Measurements from ENCODE around the gene PREX1.
"Not testable (repeated sequence)": the region's sequence is repeated elsewhere in the genome, so short reads cannot be mapped to it uniquely, and the experiment has no call there.

The PREX1 gene

DNA sequence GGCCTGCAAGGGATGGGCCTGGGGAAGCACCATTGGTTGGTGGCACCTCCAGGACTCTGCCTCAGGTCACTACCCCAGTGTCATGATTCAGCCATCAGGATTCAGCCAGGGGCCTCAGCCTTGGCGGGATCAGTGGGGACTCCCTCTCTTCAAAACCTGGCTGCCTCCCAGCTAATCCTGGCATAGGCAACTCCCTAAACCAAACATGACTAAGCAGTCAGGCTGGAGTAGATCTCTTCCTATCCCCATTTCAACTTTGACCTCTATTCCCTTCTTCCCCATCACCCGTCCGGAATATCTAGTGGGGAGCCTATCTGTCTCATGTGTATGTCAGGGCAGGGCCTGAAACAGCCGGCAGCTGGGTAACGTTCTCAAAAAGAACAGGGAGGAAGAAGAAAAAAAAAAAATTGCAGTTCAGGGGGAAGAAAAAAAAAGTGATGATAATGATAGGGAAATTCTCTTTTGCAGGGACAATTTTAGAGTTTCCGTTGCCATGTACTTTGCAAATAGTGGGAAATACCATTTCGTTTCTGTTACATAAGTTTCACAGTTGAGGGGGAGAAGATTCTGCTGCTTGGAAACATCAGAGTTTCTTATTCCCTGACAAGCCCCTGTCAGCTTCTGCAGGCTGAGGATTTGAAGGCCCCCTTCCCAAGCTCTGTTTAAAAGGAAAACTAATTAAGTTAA, 4.1 kb upstream of the PREX1 start:
- TF ChIP-seq, protein P1, sequence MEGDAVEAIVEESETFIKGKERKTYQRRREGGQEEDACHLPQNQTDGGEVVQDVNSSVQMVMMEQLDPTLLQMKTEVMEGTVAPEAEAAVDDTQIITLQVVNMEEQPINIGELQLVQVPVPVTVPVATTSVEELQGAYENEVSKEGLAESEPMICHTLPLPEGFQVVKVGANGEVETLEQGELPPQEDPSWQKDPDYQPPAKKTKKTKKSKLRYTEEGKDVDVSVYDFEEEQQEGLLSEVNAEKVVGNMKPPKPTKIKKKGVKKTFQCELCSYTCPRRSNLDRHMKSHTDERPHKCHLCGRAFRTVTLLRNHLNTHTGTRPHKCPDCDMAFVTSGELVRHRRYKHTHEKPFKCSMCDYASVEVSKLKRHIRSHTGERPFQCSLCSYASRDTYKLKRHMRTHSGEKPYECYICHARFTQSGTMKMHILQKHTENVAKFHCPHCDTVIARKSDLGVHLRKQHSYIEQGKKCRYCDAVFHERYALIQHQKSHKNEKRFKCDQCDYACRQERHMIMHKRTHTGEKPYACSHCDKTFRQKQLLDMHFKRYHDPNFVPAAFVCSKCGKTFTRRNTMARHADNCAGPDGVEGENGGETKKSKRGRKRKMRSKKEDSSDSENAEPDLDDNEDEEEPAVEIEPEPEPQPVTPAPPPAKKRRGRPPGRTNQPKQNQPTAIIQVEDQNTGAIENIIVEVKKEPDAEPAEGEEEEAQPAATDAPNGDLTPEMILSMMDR (IDR thresholded peaks at IDR 0.05; ENCODE audit: control insufficient read depth, extremely low read depth, insufficient read depth), result no peak
- H3K4me3 ChIP-seq (ENCODE audit: low read depth, low read length), result no peak overlapping the region
- no peak for DNase-seq (ENCODE audit: low read depth)

DNA sequence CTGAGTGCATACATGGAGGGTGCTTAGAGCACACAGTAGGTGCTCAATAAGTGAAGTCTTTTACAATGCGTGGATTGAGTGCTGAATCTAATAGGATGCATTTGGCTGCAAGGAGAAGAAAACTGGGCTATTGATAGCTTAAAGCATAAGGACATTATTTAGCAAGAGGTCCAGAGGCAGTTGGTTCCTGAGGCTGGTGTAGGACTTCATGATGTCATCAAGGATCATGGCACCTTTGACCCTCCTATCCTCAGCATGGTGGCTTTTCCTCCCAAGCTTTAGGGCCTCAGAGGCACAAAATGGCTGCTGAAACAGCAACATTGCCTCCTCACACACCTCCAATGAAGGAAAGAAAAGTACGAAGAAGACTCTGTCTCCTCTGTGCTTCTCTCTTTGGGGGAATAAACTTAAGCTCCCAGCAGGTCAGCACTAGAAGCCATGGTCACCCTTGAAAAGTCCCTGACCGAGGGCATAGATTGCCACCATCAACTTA, 3.1 kb upstream of the PREX1 start:
- TF ChIP-seq, protein P1 (IDR thresholded peaks at IDR 0.05; ENCODE audit: control insufficient read depth, extremely low read depth, insufficient read depth), result no peak
- no peak for DNase-seq (ENCODE audit: low read depth)
- no peak overlapping the region for H3K4me3 ChIP-seq (ENCODE audit: low read depth, low read length)

DNA sequence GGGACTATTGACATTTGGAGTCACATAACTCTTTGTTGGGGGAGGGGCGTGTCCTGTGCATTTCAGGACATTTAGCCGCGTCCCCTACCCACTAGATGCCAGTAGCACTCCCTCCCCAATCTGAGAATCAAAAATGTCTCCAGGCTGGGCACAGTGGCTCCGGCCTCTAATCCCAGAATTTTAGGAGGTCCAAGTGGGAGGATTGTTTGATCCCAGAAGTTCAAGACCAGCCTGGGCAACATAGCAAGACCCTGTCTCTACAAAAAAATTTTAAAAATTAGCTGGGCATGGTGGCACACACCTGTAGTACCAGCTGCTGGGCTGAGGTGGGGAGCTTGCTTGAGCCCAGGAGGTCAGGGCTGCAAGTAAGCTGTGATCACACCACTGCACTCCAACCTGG, 2.1 kb upstream of the PREX1 start:
- TF ChIP-seq, protein P1 (IDR thresholded peaks at IDR 0.05; ENCODE audit: control insufficient read depth, extremely low read depth, insufficient read depth), result no peak
- H3K4me3 ChIP-seq (ENCODE audit: low read depth, low read length), result no peak overlapping the region
- no peak for DNase-seq (ENCODE audit: low read depth)

DNA sequence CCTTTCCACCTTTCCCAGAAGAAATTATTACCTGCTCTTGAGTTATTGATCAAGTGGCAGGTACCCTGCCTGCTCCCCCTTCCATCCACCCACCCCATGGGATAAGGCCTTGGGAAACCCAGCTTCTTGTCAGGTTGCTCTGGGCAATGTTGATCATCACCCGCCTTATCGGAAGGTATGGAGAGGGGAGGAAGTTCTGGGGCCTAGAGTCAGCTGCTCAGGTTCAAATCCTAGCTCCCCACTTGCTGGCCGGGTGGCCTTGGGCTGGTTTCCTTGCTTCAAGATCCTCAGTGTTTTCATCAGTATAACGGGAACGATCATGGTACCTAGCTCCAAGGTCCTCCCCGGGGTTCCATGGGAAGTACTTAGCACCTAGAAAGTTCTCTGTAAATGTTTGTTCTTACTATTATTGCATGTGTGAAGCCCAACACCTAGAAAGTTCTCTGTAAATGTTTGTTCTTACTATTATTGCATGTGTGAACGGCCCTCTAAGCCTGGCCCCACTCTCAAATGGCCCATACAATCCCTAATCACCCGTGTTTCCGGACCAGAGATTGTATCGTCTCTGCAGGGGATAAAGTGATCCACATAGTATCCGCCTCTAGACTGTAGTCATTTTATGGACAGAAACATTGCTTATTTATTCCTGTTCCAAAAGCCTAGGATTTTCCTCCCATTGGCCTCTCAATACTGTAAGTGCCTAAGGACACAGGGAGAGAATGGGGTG, 1.1 kb upstream of the PREX1 start:
- no peak overlapping the region for H3K4me3 ChIP-seq (ENCODE audit: low read depth, low read length)
- TF ChIP-seq, protein P1 (IDR thresholded peaks at IDR 0.05; ENCODE audit: control insufficient read depth, extremely low read depth, insufficient read depth), result no peak
- no peak for DNase-seq (ENCODE audit: low read depth)

DNA sequence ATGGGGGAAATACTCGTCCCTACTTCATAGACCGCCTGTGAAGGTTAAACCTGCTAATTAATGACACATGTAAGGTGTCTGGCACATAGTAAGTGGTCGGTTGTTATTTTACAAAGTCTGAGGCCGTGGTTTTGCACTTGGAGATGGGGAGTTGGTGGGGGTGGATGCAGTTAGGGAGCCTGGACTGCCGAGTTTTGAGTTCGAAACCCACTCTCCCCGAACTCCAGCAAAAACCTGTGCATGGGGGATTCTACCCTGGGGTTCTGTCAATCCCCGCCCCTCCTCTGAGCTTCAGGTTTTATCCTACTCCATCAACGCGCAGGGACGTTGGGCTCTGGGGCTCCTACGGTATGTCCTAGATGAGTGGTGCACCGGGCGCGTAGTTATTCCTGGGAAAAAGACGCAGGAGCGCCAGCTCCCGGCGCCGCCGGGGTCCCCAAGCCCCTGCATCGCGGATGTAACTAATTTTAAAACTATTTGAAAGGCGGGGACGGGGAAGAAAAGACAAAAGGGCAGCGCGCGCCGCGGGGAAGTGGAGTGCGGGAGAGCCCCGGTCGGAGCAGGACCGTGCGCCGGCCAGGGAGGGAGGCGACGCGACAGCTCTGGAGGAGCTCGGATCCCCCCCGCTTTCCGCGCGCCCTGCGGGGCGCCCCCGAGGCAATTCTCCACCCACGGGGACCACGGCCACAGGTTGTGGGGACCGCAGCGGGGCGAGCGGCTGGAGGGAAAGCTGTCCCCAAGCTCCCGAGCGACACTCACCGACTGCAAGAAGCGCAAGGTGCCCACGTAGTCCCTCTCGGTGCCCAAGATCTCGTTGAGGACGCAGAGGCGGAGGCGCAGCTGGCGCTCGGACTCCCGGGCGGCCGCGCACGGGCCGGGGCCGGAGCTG, 672 bp downstream of the PREX1 start:
- TF ChIP-seq, protein P1 (IDR thresholded peaks at IDR 0.05; ENCODE audit: control insufficient read depth, extremely low read depth, insufficient read depth), result no peak
- no peak for DNase-seq (ENCODE audit: low read depth)
- H3K4me3 ChIP-seq (ENCODE audit: low read depth, low read length), result no peak overlapping the region

DNA sequence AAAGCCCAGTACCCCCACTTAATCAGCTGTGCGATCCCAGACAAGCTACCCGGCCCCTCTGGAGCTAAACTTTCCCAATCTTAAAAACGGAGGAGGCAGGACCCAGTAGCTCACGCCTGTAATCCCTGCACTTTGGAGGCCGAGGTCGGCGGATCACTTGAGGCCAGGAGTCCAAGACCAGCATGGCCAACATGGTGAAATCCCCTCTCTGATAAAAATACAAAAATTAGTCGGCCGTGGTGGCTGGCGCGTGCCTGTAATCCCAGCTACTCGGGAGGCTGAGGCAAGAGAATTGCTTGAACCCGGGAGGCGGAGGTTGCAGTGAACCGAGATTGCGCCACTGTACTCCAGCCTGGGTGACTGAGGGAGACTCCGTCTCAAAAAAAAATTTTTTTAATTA, 1.3 kb downstream of the PREX1 start:
- not testable (repeated sequence) for H3K4me3 ChIP-seq (ENCODE audit: low read depth, low read length); DNase-seq (ENCODE audit: low read depth)

DNA sequence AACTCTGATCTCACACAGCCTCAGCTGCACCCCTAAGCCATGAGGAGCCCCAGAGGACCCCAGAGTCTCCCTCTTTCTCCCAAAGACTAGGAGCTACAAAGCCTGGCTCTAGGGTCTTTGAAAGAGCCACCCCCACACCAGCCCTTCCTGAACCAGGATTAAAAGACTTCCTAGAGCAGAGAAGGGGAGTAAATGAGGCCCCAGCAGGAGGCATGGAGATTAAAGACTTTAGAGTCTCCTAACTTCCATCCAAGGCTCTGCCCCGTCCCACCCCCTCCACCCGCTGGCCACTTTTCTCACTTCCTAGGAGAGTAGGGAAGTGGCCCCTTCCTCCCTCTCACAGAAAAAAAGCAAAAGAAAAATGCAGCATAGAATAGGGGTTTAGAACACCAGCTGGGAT, 1.7 kb downstream of the PREX1 start:
- TF ChIP-seq, protein P1 (IDR thresholded peaks at IDR 0.05; ENCODE audit: control insufficient read depth, extremely low read depth, insufficient read depth), result no peak
- no peak for DNase-seq (ENCODE audit: low read depth)
- H3K4me3 ChIP-seq (ENCODE audit: low read depth, low read length), result no peak overlapping the region

Data from LNCaP clone FGC (cell line).